Gastrocnemius medialis (tissue), 4 donors: ENCODE data around the gene TAGAP.

Experiments used
- POLR2A ChIP-seq, 2 donors: fragments of 450-650 bp; IDR thresholded peaks; one replicate each; pipeline ENCODE4 v1.6.1; 2017; ENCODE audit warnings: antibody characterized with exemption in 2 of 2, mild to moderate bottlenecking in 2 of 2, moderate library complexity in 2 of 2
- TF ChIP-seq, protein P1 (sequence below), 5 experiments: fragments of 450-650 bp in 3 of 5; fragments of 200-600 bp in 2 of 5; sonication (generic) in 2 of 5; IDR thresholded peaks in 4 of 5; conservative IDR thresholded peaks in 1 of 5; 1 replicate in 4 of 5; 2 replicates in 1 of 5; pipeline ENCODE4 v1.5.1; 2016 to 2019; ENCODE audit warnings: antibody characterized with exemption in 5 of 5, mild to moderate bottlenecking in 3 of 5, moderate library complexity in 3 of 5

DNA sequence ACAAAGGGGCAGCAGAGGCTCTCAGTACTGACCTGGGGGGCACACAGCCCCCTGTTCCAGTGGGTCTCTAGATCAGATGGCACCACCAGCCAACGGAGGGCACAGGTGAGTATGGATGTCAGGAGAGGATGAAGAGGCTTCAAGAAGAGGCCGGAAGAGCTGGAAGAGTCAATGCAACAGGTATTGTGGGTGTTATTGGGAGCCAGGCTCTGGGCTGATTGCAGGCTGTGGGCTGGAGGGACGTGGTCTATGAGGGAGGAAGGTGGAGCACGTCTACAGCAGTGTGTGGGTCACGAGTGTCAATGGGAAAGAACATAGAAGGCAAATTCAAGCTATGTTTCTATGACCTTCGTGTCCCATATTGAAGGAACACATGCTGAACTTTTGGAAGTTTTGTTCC lies 18.8 kb upstream of the TAGAP start:
- TF ChIP-seq, protein P1, sequence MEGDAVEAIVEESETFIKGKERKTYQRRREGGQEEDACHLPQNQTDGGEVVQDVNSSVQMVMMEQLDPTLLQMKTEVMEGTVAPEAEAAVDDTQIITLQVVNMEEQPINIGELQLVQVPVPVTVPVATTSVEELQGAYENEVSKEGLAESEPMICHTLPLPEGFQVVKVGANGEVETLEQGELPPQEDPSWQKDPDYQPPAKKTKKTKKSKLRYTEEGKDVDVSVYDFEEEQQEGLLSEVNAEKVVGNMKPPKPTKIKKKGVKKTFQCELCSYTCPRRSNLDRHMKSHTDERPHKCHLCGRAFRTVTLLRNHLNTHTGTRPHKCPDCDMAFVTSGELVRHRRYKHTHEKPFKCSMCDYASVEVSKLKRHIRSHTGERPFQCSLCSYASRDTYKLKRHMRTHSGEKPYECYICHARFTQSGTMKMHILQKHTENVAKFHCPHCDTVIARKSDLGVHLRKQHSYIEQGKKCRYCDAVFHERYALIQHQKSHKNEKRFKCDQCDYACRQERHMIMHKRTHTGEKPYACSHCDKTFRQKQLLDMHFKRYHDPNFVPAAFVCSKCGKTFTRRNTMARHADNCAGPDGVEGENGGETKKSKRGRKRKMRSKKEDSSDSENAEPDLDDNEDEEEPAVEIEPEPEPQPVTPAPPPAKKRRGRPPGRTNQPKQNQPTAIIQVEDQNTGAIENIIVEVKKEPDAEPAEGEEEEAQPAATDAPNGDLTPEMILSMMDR (IDR thresholded peaks at IDR 0.05 in 4 of 5, conservative IDR thresholded peaks at IDR 0.05 in 1 of 5): no peak
- no peak for TF ChIP-seq POLR2A (IDR thresholded peaks at IDR 0.05)
